H1 (cell line): ENCODE measurements around the gene KLK5. TPM values are rescaled to one million over a fixed set of nuclear protein-coding genes. Genes with fewer than 3 reads are reported as not detected.

ENCODE experiments used
- CBX5 ChIP-seq: fragments of 300-800, 300-1000 bp; sonication (generic); IDR thresholded peaks from 2 replicates; pipeline ENCODE4 v1.7.1; 2016; ENCODE audit warnings: antibody characterized with exemption, low read length, low read depth
- FOSL1 ChIP-seq: IDR thresholded peaks from 2 replicates; pipeline ENCODE4 v1.6.1; 2011; ENCODE audit warnings: mild to moderate bottlenecking, low read depth, low read length, moderate library complexity; ENCODE audit not compliant: insufficient read depth
- PHF8 ChIP-seq: fragments of 200-600 bp; sonication (generic); conservative IDR thresholded peaks from 2 replicates; pipeline ENCODE4 v1.7.1; 2012; ENCODE audit warnings: low read depth, mild to moderate bottlenecking, inconsistent platforms, low read length, moderate library complexity
- RBBP5 ChIP-seq: IDR thresholded peaks from 2 replicates; pipeline ENCODE4 v1.7.1; 2012; ENCODE audit warnings: low read depth, mild to moderate bottlenecking, inconsistent platforms, low read length, moderate library complexity, borderline replicate concordance
- RXRA ChIP-seq: IDR thresholded peaks from 2 replicates; pipeline ENCODE4 v1.6.1; 2011; ENCODE audit warnings: low read depth, mild to moderate bottlenecking, low read length, moderate library complexity; ENCODE audit not compliant: insufficient read depth
- SIX5 ChIP-seq: IDR thresholded peaks from 2 replicates; pipeline ENCODE4 v1.6.1; 2011; ENCODE audit warnings: mild to moderate bottlenecking, low read depth, low read length
- SP2 ChIP-seq: IDR thresholded peaks from 2 replicates; pipeline ENCODE4 v1.6.1; 2012; ENCODE audit warnings: mild to moderate bottlenecking, low read length, inconsistent platforms
- TBP ChIP-seq: IDR thresholded peaks from 2 replicates; pipeline ENCODE4 v1.6.1; 2011; ENCODE audit warnings: low read depth, low read length, improper control_type of control experiment
- polyA plus RNA-seq, 7 experiments: library from polyadenylated mRNA; depleted of rRNA in 3 of 7; stranded (reverse) in 5 of 7; unstranded in 2 of 7; fragments of >200 nt in 5 of 7; fragments of 200-250 nt in 2 of 7; gene quantifications; 1 replicate in 5 of 7; 2 replicates in 1 of 7; 4 replicates in 1 of 7; pipeline versions ENCODE4 v1.2.1 to v1.2.3, GENCODE V29; 2011 to 2013; ENCODE audit warnings: missing spikeins in 2 of 7, mixed read lengths in 2 of 7
- total RNA-seq: library from RNA; stranded (reverse); fragmentation: NEBNext Ultra II Directional; extraction: Animal tissue kit (Norgen Biotek cat#: 25700); gene quantifications from 2 replicates; pipeline ENCODE4 v1.2.1, GENCODE V29; 2021
- TF ChIP-seq, protein P1 (sequence below): fragments of 300-600 bp; sonication (generic); IDR thresholded peaks from 2 replicates; pipeline ENCODE4 v1.7.1; 2012; ENCODE audit warnings: low read length, moderate library complexity, mild to moderate bottlenecking, inconsistent platforms; ENCODE audit not compliant: insufficient replicate concordance
- TF ChIP-seq, protein P2 (sequence below): IDR thresholded peaks from 2 replicates; pipeline ENCODE4 v1.6.1; 2012; ENCODE audit warnings: low read length, inconsistent platforms

Gene KLK5
- total and polyA plus RNA-seq, 2 of the 8 experiments (the other 6 are each of a cell fraction or from before 2014, with no cell fraction given), result 0.76 to 2.0 TPM

DNA sequence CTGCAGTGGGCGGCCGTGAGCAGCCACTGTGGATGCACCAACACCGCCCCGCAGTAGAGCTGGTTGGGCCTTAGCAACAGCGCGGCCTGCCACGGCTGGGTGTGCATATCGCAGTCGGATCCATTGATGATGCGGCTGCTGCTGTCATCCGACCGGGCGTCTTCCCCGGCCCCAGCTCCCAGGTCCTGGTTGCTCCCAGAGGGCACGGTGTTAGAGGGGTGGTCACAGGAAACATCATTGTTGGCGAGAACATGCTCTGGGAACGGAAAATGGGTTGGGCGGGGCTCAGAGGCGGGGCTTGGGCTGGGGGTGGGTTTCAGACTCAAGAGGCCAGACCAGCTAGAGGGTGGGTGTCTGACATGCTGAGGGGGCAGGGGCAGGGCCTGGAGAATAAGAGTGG is 3.0 kb downstream of the KLK5 start (continued):
- TF ChIP-seq, protein P1, sequence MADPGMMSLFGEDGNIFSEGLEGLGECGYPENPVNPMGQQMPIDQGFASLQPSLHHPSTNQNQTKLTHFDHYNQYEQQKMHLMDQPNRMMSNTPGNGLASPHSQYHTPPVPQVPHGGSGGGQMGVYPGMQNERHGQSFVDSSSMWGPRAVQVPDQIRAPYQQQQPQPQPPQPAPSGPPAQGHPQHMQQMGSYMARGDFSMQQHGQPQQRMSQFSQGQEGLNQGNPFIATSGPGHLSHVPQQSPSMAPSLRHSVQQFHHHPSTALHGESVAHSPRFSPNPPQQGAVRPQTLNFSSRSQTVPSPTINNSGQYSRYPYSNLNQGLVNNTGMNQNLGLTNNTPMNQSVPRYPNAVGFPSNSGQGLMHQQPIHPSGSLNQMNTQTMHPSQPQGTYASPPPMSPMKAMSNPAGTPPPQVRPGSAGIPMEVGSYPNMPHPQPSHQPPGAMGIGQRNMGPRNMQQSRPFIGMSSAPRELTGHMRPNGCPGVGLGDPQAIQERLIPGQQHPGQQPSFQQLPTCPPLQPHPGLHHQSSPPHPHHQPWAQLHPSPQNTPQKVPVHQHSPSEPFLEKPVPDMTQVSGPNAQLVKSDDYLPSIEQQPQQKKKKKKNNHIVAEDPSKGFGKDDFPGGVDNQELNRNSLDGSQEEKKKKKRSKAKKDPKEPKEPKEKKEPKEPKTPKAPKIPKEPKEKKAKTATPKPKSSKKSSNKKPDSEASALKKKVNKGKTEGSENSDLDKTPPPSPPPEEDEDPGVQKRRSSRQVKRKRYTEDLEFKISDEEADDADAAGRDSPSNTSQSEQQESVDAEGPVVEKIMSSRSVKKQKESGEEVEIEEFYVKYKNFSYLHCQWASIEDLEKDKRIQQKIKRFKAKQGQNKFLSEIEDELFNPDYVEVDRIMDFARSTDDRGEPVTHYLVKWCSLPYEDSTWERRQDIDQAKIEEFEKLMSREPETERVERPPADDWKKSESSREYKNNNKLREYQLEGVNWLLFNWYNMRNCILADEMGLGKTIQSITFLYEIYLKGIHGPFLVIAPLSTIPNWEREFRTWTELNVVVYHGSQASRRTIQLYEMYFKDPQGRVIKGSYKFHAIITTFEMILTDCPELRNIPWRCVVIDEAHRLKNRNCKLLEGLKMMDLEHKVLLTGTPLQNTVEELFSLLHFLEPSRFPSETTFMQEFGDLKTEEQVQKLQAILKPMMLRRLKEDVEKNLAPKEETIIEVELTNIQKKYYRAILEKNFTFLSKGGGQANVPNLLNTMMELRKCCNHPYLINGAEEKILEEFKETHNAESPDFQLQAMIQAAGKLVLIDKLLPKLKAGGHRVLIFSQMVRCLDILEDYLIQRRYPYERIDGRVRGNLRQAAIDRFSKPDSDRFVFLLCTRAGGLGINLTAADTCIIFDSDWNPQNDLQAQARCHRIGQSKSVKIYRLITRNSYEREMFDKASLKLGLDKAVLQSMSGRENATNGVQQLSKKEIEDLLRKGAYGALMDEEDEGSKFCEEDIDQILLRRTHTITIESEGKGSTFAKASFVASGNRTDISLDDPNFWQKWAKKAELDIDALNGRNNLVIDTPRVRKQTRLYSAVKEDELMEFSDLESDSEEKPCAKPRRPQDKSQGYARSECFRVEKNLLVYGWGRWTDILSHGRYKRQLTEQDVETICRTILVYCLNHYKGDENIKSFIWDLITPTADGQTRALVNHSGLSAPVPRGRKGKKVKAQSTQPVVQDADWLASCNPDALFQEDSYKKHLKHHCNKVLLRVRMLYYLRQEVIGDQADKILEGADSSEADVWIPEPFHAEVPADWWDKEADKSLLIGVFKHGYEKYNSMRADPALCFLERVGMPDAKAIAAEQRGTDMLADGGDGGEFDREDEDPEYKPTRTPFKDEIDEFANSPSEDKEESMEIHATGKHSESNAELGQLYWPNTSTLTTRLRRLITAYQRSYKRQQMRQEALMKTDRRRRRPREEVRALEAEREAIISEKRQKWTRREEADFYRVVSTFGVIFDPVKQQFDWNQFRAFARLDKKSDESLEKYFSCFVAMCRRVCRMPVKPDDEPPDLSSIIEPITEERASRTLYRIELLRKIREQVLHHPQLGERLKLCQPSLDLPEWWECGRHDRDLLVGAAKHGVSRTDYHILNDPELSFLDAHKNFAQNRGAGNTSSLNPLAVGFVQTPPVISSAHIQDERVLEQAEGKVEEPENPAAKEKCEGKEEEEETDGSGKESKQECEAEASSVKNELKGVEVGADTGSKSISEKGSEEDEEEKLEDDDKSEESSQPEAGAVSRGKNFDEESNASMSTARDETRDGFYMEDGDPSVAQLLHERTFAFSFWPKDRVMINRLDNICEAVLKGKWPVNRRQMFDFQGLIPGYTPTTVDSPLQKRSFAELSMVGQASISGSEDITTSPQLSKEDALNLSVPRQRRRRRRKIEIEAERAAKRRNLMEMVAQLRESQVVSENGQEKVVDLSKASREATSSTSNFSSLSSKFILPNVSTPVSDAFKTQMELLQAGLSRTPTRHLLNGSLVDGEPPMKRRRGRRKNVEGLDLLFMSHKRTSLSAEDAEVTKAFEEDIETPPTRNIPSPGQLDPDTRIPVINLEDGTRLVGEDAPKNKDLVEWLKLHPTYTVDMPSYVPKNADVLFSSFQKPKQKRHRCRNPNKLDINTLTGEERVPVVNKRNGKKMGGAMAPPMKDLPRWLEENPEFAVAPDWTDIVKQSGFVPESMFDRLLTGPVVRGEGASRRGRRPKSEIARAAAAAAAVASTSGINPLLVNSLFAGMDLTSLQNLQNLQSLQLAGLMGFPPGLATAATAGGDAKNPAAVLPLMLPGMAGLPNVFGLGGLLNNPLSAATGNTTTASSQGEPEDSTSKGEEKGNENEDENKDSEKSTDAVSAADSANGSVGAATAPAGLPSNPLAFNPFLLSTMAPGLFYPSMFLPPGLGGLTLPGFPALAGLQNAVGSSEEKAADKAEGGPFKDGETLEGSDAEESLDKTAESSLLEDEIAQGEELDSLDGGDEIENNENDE, result no peak
- no peak for TF ChIP-seq RBBP5
- no peak for TF ChIP-seq RXRA
- TF ChIP-seq SP2, result no peak
- no peak for TF ChIP-seq FOSL1
- no peak for TF ChIP-seq TBP
- no peak for TF ChIP-seq PHF8
- TF ChIP-seq CBX5, result no peak
- no peak for TF ChIP-seq SIX5
- TF ChIP-seq, protein P2, sequence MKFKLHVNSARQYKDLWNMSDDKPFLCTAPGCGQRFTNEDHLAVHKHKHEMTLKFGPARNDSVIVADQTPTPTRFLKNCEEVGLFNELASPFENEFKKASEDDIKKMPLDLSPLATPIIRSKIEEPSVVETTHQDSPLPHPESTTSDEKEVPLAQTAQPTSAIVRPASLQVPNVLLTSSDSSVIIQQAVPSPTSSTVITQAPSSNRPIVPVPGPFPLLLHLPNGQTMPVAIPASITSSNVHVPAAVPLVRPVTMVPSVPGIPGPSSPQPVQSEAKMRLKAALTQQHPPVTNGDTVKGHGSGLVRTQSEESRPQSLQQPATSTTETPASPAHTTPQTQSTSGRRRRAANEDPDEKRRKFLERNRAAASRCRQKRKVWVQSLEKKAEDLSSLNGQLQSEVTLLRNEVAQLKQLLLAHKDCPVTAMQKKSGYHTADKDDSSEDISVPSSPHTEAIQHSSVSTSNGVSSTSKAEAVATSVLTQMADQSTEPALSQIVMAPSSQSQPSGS, result no peak
